ENCODE measurements around the gene MFSD1. TPM values are rescaled to one million over a fixed set of nuclear protein-coding genes. Genes with fewer than 3 reads are reported as not detected.

Gene MFSD1
- total RNA-seq, 1 experiment from 2014 or later = 38.6 TPM

DNA sequence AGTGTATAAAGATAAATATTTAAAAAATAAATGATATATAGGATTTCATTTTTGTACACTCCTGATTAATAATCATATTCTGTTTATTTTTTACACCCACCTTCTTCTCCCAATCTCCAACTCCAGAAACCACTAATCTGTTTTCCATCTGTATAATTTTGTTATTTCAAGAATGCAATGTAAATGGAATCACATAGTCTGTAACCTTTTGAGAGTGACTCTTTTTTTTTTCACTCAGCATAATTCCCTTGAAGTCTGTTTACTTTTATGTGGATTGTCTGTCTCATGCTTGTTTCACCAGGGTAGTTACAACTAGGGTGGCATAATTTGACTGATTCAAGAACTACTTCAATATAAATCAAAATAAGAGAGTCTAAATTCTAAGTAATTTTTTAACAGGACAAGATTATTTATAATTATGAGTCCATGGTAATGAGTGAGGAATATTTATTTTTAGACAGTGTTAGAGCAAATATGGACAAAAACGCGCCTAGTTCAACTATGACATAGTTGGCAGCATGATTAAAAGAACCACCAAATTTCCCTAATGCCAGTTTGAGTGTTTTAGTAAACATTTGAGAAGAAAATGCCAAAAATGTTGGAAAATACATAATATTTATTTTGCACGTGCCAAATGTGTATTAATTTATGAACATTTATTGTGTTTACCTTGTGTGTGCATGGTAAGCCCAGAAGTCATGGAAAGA lies 19.4 kb upstream of the MFSD1 start:
- H4K20me1 ChIP-seq (ENCODE audit: insufficient read depth) = no peaks in the 10 kb centered on the region
- no peak overlapping the region for H3K4me3 ChIP-seq
- no peaks in the 10 kb centered on the region for H3K79me2 ChIP-seq (ENCODE audit: low read depth)
- H3K9me3 ChIP-seq (ENCODE audit: insufficient read depth, low read depth) = peaks cover 30% of the 10 kb centered on the region
- intact Hi-C loops (cut with micrococcal nuclease; ENCODE audit: unreplicated experiment) = no loop called here
- H3K4me2 ChIP-seq = no peak overlapping the region
- no peak overlapping the region for H2AFZ ChIP-seq
- H3K27me3 ChIP-seq (ENCODE audit: insufficient read depth, low read depth) = no peaks in the 10 kb centered on the region
- H3K36me3 ChIP-seq (ENCODE audit: low read depth) = peaks cover 6% of the 10 kb centered on the region; the same call in 1 of the 2 replicates
- no peak overlapping the region for H3K27ac ChIP-seq
- CTCF ChIA-PET = interaction anchor here (0.6 kb wide), 1 partner anchor 12 kb away, joined by 3 read pairs; no protein-coding TSS in a partner anchor
- no TSS peak for BruUV-seq (replicated peaks)
- no peaks in the 10 kb centered on the region for H3K9me2 ChIP-seq (ENCODE audit: insufficient read depth)
- DNase-seq = no peak
- POLR2A ChIA-PET (ENCODE audit: unreplicated experiment) = no interaction called here
- H3F3A ChIP-seq (ENCODE audit: insufficient read depth, low read depth) = no peaks in the 10 kb centered on the region; the same call in 1 of the 2 replicates
- no peak for TF ChIP-seq EZH2 (IDR thresholded peaks at IDR 0.05; ENCODE audit: low read depth)
- H3K4me1 ChIP-seq (replicated peaks; ENCODE audit: insufficient read depth) = peaks cover 2% of the 10 kb centered on the region

DNA sequence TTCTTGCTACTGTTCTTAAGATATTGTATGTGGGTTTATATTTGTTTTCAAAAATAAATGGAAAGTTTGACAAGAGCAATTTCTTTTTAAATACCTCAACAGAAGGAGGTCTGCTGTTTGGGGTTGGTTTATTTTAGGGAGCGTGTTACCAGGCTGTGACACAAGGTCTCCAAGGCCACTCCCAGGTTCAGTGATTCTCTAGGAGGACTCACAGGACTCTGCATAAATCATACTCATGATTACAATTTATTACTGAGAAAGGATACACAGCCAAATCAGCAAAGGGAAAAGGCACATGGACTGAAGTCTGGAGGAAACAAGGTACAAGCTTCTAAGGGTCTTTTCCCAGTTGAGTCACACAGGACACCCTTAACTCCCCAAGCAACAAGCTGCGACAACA lies 18.8 kb upstream of the MFSD1 start:
- Histone ChIP-seq H3K9me3 (ENCODE audit: insufficient read depth, low read depth) (peaks cover 33% of the 10 kb centered on the region), H3K9me2 (ENCODE audit: insufficient read depth) (no peaks in the 10 kb centered on the region), H4K20me1 (ENCODE audit: insufficient read depth) (no peaks in the 10 kb centered on the region), H3F3A (ENCODE audit: insufficient read depth, low read depth) (peaks cover 2% of the 10 kb centered on the region), H3K4me2 (no peak overlapping the region), H3K27ac (no peak overlapping the region), H3K27me3 (ENCODE audit: insufficient read depth, low read depth) (no peaks in the 10 kb centered on the region), H3K79me2 (ENCODE audit: low read depth) (no peaks in the 10 kb centered on the region), H3K4me1 (replicated peaks; ENCODE audit: insufficient read depth) (peaks cover 8% of the 10 kb centered on the region), H3K4me3 (no peak overlapping the region), H3K36me3 (ENCODE audit: low read depth) (peaks cover 6% of the 10 kb centered on the region; the same call in 1 of the 2 replicates), H2AFZ (no peak overlapping the region)
- ChIA-PET POLR2A (ENCODE audit: unreplicated experiment) (no interaction called here), CTCF (no interaction called here)
- intact Hi-C loops (cut with micrococcal nuclease; ENCODE audit: unreplicated experiment) = no loop called here
- no TSS peak for BruUV-seq (replicated peaks)
- no peak for DNase-seq
- TF ChIP-seq EZH2 (IDR thresholded peaks at IDR 0.05; ENCODE audit: low read depth) (no peak), CTCF (conservative IDR thresholded peaks at IDR 0.05) (no peak)

DNA sequence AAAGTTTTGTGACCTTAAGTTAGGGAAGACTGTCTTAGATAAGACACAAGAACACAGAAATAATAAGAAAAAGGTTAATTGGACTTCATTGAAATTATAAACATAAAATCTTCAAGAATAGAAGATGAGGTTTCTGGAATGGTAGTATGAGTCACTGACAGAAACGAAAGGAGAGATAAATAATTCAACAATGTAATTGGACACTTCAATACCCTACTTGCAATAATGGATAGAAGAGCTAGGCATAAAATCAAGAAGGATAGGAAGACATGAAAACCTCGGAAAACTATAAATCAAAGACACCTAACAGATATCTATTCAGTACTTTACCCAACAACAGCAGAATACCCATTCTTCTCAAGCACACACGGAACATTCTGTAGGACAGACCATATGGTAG lies 15.9 kb upstream of the MFSD1 start:
- H3K4me1 ChIP-seq (replicated peaks; ENCODE audit: insufficient read depth) = peaks cover 35% of the 10 kb centered on the region
- CTCF ChIA-PET = interaction anchor here (1.1 kb wide), 1 partner anchor 15 kb away, joined by 3 read pairs; no protein-coding TSS in a partner anchor

More for the DNA sequence above, 15.9 kb upstream of the MFSD1 start:
- Histone ChIP-seq H3K4me3 (no peak overlapping the region), H3K27me3 (ENCODE audit: insufficient read depth, low read depth) (no peaks in the 10 kb centered on the region), H3K9me3 (ENCODE audit: insufficient read depth, low read depth) (peaks cover 33% of the 10 kb centered on the region), H3K4me2 (no peak overlapping the region), H3K27ac (no peak overlapping the region), H3K9me2 (ENCODE audit: insufficient read depth) (no peaks in the 10 kb centered on the region), H3K36me3 (ENCODE audit: low read depth) (peaks cover 6% of the 10 kb centered on the region; the same call in 1 of the 2 replicates), H4K20me1 (ENCODE audit: insufficient read depth) (no peaks in the 10 kb centered on the region), H2AFZ (no peak overlapping the region), H3K79me2 (ENCODE audit: low read depth) (no peaks in the 10 kb centered on the region), H3F3A (ENCODE audit: insufficient read depth, low read depth) (peaks cover 16% of the 10 kb centered on the region)
- no TSS peak for BruUV-seq (replicated peaks)
- DNase-seq = no peak
- POLR2A ChIA-PET (ENCODE audit: unreplicated experiment) = no interaction called here
- intact Hi-C loops (cut with micrococcal nuclease; ENCODE audit: unreplicated experiment) = no loop called here
- no peak for TF ChIP-seq EZH2 (IDR thresholded peaks at IDR 0.05; ENCODE audit: low read depth)
- TF ChIP-seq CTCF (conservative IDR thresholded peaks at IDR 0.05) = no peak

Measured in PC-9 (cell line).